Raji (cell line): Measurements from ENCODE around the gene DEAF1.

Experiments
- POLR2A ChIP-seq: IDR thresholded peaks from 2 replicates; pipeline ENCODE4 v1.6.1; 2011; ENCODE audit warnings: low read depth, low read length, control low read depth; ENCODE audit not compliant: insufficient read depth

The DEAF1 gene, protein sequence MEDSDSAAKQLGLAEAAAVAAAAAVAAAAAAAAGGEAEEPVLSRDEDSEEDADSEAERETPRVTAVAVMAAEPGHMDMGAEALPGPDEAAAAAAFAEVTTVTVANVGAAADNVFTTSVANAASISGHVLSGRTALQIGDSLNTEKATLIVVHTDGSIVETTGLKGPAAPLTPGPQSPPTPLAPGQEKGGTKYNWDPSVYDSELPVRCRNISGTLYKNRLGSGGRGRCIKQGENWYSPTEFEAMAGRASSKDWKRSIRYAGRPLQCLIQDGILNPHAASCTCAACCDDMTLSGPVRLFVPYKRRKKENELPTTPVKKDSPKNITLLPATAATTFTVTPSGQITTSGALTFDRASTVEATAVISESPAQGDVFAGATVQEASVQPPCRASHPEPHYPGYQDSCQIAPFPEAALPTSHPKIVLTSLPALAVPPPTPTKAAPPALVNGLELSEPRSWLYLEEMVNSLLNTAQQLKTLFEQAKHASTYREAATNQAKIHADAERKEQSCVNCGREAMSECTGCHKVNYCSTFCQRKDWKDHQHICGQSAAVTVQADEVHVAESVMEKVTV

DNA sequence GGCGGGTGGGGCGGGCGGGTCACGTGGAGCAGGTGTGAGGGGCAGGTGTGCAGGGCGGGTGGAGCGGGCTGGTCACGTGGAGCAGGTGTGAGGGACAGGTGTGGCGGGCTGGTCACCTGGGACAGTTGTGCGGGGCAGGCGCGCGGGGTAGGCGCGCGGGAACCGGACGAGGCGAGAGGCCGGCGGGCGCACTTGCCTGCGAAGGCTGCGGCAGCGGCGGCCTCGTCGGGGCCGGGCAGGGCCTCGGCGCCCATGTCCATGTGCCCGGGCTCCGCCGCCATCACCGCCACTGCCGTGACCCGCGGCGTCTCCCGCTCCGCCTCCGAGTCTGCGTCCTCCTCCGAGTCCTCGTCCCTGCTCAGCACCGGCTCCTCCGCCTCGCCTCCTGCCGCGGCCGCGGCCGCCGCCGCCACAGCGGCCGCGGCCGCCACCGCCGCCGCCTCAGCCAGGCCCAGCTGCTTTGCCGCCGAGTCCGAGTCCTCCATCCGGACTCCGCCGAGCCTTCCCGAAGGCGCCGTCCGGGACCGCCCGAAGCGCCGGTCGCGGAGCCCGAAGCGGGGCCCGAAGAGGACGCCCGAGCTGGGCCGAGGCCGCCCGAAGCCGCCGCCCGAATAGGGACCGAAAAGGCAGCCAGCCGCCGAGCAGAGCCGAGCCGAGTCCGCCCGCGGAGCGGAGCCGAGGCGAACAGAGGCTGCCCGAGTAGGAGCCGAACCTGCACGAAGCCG lies at the start of gene DEAF1:
TSS of gene DEAF1 (minus strand) at position 660 of the 725 bp plus-strand sequence. CDS start at position 485, 175 bp downstream.
- no peak; the same call in 1 of the 2 replicates for TF ChIP-seq POLR2A

GRCh38 chr11:742571-743201 lies 47.7 kb upstream of the DEAF1 start:
- no peak for TF ChIP-seq POLR2A

DNA sequence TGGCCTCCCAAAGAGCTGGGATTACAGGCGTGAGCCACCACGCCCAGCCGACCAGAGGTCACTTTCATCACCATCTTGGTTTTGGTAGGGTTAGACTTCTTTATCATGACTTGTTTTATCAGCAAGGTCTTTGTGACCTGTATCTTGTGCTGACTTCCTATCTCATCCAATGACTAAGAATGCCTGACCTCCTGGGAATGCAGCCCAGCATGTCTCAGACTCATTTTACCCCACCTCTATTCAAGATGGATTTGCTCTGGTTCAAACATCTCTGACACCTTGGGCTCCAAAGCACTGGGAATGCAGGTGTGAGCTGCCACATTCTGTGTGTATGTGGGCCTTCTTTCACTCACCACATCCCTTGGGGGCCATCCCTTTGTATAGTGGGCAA lies 47.1 kb upstream of the DEAF1 start:
- TF ChIP-seq POLR2A = no peak

- TF ChIP-seq POLR2A = no peak
These were observed 42.3 kb upstream of the DEAF1 start for GRCh38 chr11:737366-737765.

- no peak for TF ChIP-seq POLR2A
These were observed 38.0 kb upstream of the DEAF1 start for GRCh38 chr11:733072-733471.

DNA sequence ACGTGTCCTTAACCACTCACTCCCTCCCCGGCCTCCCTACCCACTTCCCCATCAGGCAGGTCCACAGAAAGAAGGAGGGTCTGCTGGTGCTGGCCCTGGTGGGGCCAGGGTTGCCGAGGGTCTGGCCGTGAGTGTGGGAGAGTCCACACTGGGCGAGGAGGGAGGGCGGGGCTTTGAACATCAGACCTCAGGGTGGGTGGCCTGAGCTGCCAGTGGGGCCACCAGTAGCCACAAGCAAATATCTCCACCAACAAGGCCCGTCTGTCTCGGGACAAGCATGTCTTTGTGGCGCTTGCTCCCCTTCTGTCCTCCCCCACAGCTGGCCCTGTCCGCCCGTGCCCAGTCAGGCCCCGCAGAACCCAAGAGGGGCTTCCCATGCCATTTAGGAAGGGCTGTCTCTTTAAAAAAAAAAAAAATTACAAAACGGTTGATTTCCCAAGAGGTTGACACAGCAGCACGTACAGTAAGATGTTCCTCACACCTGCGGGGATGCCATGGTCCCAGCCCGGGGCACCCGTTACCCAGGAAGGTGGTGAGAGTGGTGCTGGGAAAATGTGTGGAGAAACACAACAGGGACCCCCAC lies 34.6 kb upstream of the DEAF1 start:
- TF ChIP-seq POLR2A = no peak

GRCh38 chr11:728901-729491 lies 34.0 kb upstream of the DEAF1 start:
- no peak for TF ChIP-seq POLR2A

DNA sequence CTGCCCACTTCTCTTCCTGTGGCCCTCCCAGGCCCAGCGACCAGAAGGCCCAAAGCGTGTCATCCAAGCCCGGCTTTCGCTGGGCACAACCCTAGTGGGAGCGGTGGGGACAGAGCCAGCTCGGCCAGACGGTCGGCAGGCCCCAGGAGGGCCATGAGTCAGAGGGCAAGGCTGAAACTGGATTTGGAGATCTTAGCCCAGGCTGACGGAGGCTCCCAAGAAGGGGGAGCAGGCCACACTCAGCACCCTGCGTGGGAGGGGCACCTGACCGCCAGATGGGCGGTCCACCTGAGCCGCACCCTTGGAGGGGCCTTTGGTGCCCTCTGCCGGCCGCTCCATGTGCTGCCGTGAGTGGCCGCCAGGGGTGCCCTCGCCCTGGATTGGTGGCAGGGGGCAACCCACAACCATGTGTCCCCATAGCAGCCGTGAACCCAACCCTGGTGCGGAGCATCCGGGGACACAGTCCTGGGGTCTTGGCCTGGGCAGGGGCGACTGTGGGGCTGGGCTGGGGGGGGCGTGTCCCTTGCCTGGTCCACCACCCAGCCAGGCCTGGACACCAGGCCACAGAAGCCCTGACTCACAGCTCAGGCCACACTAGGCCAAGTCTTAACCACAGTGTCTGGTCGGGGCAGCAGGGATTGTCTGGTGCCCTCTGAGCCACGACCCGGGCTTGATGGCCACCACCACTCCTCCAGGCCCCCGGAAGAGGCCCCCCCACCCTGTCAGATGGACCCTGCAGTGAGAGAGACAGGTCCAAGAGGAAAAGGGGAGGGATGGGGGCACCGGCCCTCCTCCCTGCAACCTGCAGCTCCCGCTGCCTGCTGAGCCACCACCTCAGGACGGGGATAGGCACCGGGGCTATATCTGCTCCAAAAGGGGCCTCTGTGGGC lies 33.1 kb upstream of the DEAF1 start:
- 0 out of 2 replicates have a peak, but pooled peaks have one; percentile 18 for TF ChIP-seq POLR2A

- no peak for TF ChIP-seq POLR2A
These were observed 32.3 kb upstream of the DEAF1 start for GRCh38 chr11:727281-727701.

DNA sequence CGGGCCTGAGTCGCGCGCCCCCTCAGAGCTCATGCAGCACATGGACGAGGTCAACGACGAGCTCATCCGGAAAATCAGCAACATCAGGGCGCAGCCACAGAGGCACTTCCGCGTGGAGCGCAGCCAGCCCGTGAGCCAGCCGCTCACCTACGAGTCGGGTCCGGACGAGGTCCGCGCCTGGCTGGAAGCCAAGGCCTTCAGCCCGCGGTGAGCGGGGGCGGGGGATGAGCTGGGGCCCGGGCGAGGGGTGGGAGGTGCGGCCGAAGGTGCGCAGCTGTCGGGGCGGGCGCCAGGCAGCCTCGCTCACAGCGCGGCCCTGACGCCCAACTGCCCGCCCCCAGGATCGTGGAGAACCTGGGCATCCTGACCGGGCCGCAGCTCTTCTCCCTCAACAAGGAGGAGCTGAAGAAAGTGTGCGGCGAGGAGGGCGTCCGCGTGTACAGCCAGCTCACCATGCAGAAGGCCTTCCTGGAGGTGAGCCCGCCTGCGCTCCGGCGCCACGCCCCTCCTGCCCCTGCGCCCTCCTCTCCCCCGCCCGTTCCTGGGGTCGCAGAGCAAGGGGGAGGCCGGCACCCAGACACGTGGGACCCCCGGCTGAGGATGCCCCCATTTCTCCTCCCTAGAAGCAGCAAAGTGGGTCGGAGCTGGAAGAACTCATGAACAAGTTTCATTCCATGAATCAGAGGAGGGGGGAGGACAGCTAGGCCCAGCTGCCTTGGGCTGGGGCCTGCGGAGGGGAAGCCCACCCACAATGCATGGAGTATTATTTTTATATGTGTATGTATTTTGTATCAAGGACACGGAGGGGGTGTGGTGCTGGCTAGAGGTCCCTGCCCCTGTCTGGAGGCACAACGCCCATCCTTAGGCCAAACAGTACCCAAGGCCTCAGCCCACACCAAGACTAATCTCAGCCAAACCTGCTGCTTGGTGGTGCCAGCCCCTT lies 31.5 kb upstream of the DEAF1 start:
- no peak for TF ChIP-seq POLR2A

DNA sequence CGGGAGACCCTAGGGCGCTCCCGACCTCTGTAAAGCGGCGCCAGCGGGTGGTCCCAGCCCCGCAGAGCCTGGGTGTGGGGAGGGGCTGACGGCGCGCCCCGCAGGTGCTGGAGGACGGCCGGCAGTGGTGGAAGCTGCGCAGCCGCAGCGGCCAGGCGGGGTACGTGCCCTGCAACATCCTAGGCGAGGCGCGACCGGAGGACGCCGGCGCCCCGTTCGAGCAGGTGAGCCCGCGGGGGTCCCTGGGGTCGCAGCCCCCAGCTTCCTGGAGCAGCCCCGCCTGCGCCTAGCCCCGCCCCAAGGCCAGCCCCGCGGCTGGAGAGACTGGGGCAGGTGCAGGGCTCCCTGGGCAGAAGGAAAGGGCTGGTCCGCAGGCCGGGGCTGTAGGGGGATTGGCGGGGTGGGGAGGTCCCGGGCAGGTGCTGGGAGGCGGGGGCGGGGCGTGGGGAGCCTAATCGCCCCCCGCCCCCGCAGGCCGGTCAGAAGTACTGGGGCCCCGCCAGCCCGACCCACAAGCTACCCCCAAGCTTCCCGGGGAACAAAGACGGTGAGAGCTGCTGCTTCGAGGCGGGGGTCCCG lies 30.7 kb upstream of the DEAF1 start:
- no peak for TF ChIP-seq POLR2A

DNA sequence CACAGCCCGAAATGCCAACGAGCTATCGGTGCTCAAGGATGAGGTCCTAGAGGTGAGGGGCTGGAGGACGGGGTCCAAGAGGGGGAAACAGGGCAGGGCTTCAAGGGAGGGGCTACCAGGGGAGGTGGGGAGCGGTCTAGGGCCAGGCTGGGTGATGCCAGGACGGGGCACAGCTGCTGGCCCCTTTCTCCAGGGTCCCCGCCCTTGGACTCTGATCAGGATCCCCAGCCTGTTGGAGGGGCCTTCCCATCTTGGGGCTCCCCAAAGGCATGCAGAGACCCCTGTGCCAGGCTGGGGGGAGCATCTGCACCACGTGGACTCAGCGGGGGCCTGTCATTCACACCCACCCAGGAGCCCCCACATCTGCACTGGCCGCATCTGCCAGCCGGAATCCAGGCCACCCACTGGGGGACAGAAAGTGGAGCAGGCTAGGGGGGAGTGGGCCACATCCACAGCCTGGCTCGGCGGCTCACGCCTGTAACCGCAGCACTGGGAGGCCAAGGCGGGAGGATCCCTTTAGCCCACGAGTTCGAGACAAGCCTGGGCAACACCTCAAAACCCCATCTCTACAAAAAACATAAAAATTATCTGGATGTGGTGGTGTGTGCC lies 29.9 kb upstream of the DEAF1 start:
- TF ChIP-seq POLR2A = no peak
